Suprapubic skin (tissue), 4 donors: ENCODE results near the gene SF3A2.

Experiments used
- CTCF ChIP-seq, 2 donors: fragments of 200-600 bp in 1 of 2; fragments of 450-650 bp in 1 of 2; sonication (generic) in 1 of 2; IDR thresholded peaks; one replicate each; pipeline ENCODE4 v1.5.1; 2016 to 2019; ENCODE audit warnings: antibody characterized with exemption in 2 of 2, mild to moderate bottlenecking in 1 of 2, moderate library complexity in 1 of 2
- POLR2A ChIP-seq, 2 donors: fragments of 450-650 bp; IDR thresholded peaks; one replicate each; pipeline ENCODE4 v1.6.1; 2017; ENCODE audit warnings: antibody characterized with exemption in 2 of 2, mild to moderate bottlenecking in 2 of 2, moderate library complexity in 2 of 2
- POLR2AphosphoS5 ChIP-seq, 3 donors: sonication (generic); formaldehyde crosslinking; IDR thresholded peaks; one replicate each; pipeline ENCODE4 v1.6.1; 2017; ENCODE audit warnings: antibody characterized with exemption in 3 of 3

- no peak for TF ChIP-seq CTCF (IDR thresholded peaks at IDR 0.05)
- no peak for TF ChIP-seq POLR2AphosphoS5 (IDR thresholded peaks at IDR 0.05)
- no peak for TF ChIP-seq POLR2A (IDR thresholded peaks at IDR 0.05)
Measured at GRCh38 chr19:2221918-2222317, 14.7 kb upstream of the SF3A2 start.
